PC-9 (cell line): ENCODE data around the gene RUNX3. TPM values are rescaled to one million over a fixed set of nuclear protein-coding genes. Genes with fewer than 3 reads are reported as not detected.

ENCODE experiments used
- BruUV-seq: library from RNA; stranded (reverse); fragments of 400-500 nt; replicated peaks from 2 replicates; lab custom pipeline; 2021; lab: Mats Ljungman, UMichigan
- CTCF ChIA-PET: fragments of 300-600 bp; sonication (Branson Sonifier 250); formaldehyde crosslinking; loops from one replicate; lab custom pipeline; 2022; ENCODE audit warnings: antibody characterized with exemption; lab: Charles Lee
- POLR2A ChIA-PET: fragments of 300-600 bp; sonication (Branson Sonifier 250); formaldehyde crosslinking; loops from one replicate; lab custom pipeline; 2022; ENCODE audit warnings: antibody characterized with exemption; ENCODE audit not compliant: unreplicated experiment; lab: Charles Lee
- DNase-seq, 2 experiments: peaks; one replicate each; pipeline versions ENCODE4 v3.0.0 to v3.0.0-alpha.2; 2015 to 2022; ENCODE audit warnings: mixed read lengths in 1 of 2
- H2AFZ ChIP-seq: fragments of 200-600 bp; sonication (generic); 2 replicates; pipeline ENCODE4 v1.8.1; 2017; ENCODE audit warnings: antibody characterized with exemption
- H3F3A ChIP-seq: fragments of 200-600 bp; sonication (generic); 2 replicates; pipeline ENCODE4 v1.8.1; 2017; ENCODE audit warnings: antibody characterized with exemption, mild to moderate bottlenecking, low read depth; ENCODE audit not compliant: insufficient read depth
- H3K27ac ChIP-seq: fragments of 200-600 bp; sonication (generic); 2 replicates; pipeline ENCODE4 v1.6.1; 2016; ENCODE audit warnings: mixed run types
- H3K27me3 ChIP-seq: fragments of 200-600 bp; sonication (generic); 2 replicates; pipeline ENCODE4 v1.6.1; 2016; ENCODE audit warnings: low read depth, mixed run types; ENCODE audit not compliant: insufficient read depth
- H3K36me3 ChIP-seq: fragments of 200-600 bp; sonication (generic); 2 replicates; pipeline ENCODE4 v1.6.1; 2016; ENCODE audit warnings: low read depth, mixed run types
- H3K4me1 ChIP-seq: fragments of 200-600 bp; sonication (generic); replicated peaks from 2 replicates; pipeline ENCODE4 v1.6.1; 2016; ENCODE audit warnings: mixed run types; ENCODE audit not compliant: insufficient read depth
- H3K4me2 ChIP-seq: fragments of 200-600 bp; sonication (generic); 2 replicates; pipeline ENCODE4 v1.6.1; 2017; ENCODE audit warnings: mixed run types
- H3K4me3 ChIP-seq: fragments of 200-600 bp; sonication (generic); 2 replicates; pipeline ENCODE4 v1.6.1; 2016; ENCODE audit warnings: mixed run types
- H3K79me2 ChIP-seq: fragments of 200-600 bp; sonication (generic); 2 replicates; pipeline ENCODE4 v1.6.1; 2017; ENCODE audit warnings: low read depth, mixed run types
- H3K9me2 ChIP-seq: fragments of 200-600 bp; sonication (generic); 2 replicates; pipeline ENCODE4 v1.8.1; 2017; ENCODE audit warnings: mild to moderate bottlenecking; ENCODE audit not compliant: insufficient read depth
- H3K9me3 ChIP-seq: fragments of 200-600 bp; sonication (generic); 2 replicates; pipeline ENCODE4 v1.8.1; 2016; ENCODE audit warnings: low read depth; ENCODE audit not compliant: insufficient read depth
- H4K20me1 ChIP-seq: fragments of 200-600 bp; sonication (generic); 2 replicates; pipeline ENCODE4 v1.8.1; 2017; ENCODE audit not compliant: insufficient read depth
- CTCF ChIP-seq: fragments of 200-600 bp; sonication (generic); conservative IDR thresholded peaks from 2 replicates; pipeline ENCODE4 v1.6.1; 2017; ENCODE audit warnings: mixed run types, antibody characterized with exemption, mild to moderate bottlenecking, moderate library complexity
- EZH2 ChIP-seq: fragments of 200-600 bp; sonication (generic); IDR thresholded peaks from 2 replicates; pipeline ENCODE4 v1.8.0; 2017; ENCODE audit warnings: antibody characterized with exemption, low read depth
- intact Hi-C: fragments of 100-400 bp; cut with micrococcal nuclease; formaldehyde crosslinking; loops from one replicate; pipeline ENCODE4 v1.10.0; 2022; ENCODE audit not compliant: unreplicated experiment
- total RNA-seq: library from RNA; stranded (reverse); gene quantifications from 2 replicates; pipeline ENCODE4 v1.2.3, GENCODE V29; 2021

Gene RUNX3
- total RNA-seq, 1 experiment from 2014 or later: not detected

GRCh38 chr1:24878775-24879742 lies 51.0 kb downstream of the RUNX3 start:
- no peaks in the 10 kb centered on the region for H3K79me2 ChIP-seq
- H3K27me3 ChIP-seq: no peaks in the 10 kb centered on the region
- ChIA-PET CTCF (interaction anchor here (0.7 kb wide), 1 partner anchor 321 kb away, joined by 3 read pairs; no protein-coding TSS in a partner anchor), POLR2A (no interaction called here)
- DNase-seq: no peak
- no peaks in the 10 kb centered on the region for H3K36me3 ChIP-seq
- TF ChIP-seq EZH2 (no peak), CTCF (no peak)
- no peak overlapping the region for H3K4me2 ChIP-seq
- H3F3A ChIP-seq: no peaks in the 10 kb centered on the region
- intact Hi-C loops: no loop called here
- BruUV-seq: no TSS peak
- no peak overlapping the region for H2AFZ ChIP-seq
- no peaks in the 10 kb centered on the region for H3K9me2 ChIP-seq
- H3K4me3 ChIP-seq: no peak overlapping the region
- H3K9me3 ChIP-seq: no peaks in the 10 kb centered on the region
- H3K4me1 ChIP-seq: no peaks in the 10 kb centered on the region
- no peak overlapping the region for H3K27ac ChIP-seq
- no peaks in the 10 kb centered on the region for H4K20me1 ChIP-seq

GRCh38 chr1:24878045-24878444 lies 52.0 kb downstream of the RUNX3 start:
- Histone ChIP-seq H3F3A (no peaks in the 10 kb centered on the region), H2AFZ (no peak overlapping the region), H3K4me2 (no peak overlapping the region), H3K27me3 (no peaks in the 10 kb centered on the region), H3K9me3 (no peaks in the 10 kb centered on the region), H4K20me1 (no peaks in the 10 kb centered on the region), H3K4me3 (no peak overlapping the region), H3K79me2 (no peaks in the 10 kb centered on the region), H3K4me1 (no peaks in the 10 kb centered on the region), H3K27ac (no peak overlapping the region), H3K36me3 (no peaks in the 10 kb centered on the region), H3K9me2 (no peaks in the 10 kb centered on the region)
- TF ChIP-seq CTCF (no peak), EZH2 (no peak)
- no peak for DNase-seq
- no TSS peak for BruUV-seq
- CTCF ChIA-PET: no interaction called here
- POLR2A ChIA-PET: no interaction called here
- intact Hi-C loops: no loop called here

GRCh38 chr1:24875991-24876506 lies 54.0 kb downstream of the RUNX3 start:
- Histone ChIP-seq H3K9me3 (no peaks in the 10 kb centered on the region), H3K79me2 (no peaks in the 10 kb centered on the region), H3K4me1 (no peaks in the 10 kb centered on the region), H3K27me3 (no peaks in the 10 kb centered on the region), H4K20me1 (no peaks in the 10 kb centered on the region), H2AFZ (no peak overlapping the region), H3K27ac (no peak overlapping the region), H3K4me3 (no peak overlapping the region), H3K36me3 (no peaks in the 10 kb centered on the region), H3F3A (no peaks in the 10 kb centered on the region), H3K4me2 (no peak overlapping the region), H3K9me2 (no peaks in the 10 kb centered on the region)
- intact Hi-C loops: no loop called here
- ChIA-PET POLR2A (no interaction called here), CTCF (no interaction called here)
- DNase-seq: no peak
- no peak for TF ChIP-seq EZH2
- BruUV-seq: no TSS peak
